HepG2 (cell line): ENCODE measurements around the gene SMIM12. TPM values are rescaled to one million over a fixed set of nuclear protein-coding genes. Genes with fewer than 3 reads are reported as not detected.

Source experiments
- CBFB ChIP-seq: sonication (generic); formaldehyde crosslinking; IDR thresholded peaks from 2 replicates; pipeline ENCODE4 v1.4.0; 2020; ENCODE audit warnings: missing genetic modification reagents
- CERS6 ChIP-seq: sonication (generic); formaldehyde crosslinking; IDR thresholded peaks from 2 replicates; pipeline ENCODE4 v1.5.0; 2020; ENCODE audit warnings: missing genetic modification reagents
- NCOA1 ChIP-seq: sonication (generic); formaldehyde crosslinking; IDR thresholded peaks from 2 replicates; pipeline ENCODE4 v1.9.0; 2021; ENCODE audit warnings: missing genetic modification reagents
- NCOA5 ChIP-seq: sonication (generic); formaldehyde crosslinking; IDR thresholded peaks from 2 replicates; pipeline ENCODE4 v1.4.0; 2020; ENCODE audit warnings: missing genetic modification reagents
- PRDM15 ChIP-seq: sonication (generic); formaldehyde crosslinking; IDR thresholded peaks from 2 replicates; pipeline ENCODE4 v1.4.0; 2020; ENCODE audit warnings: missing genetic modification reagents
- SIX4 ChIP-seq: sonication (generic); formaldehyde crosslinking; IDR thresholded peaks from 2 replicates; pipeline ENCODE4 v1.4.0; 2020; ENCODE audit warnings: missing genetic modification reagents
- YY1 ChIP-seq: IDR thresholded peaks from 2 replicates; pipeline ENCODE4 v1.6.1; 2011; ENCODE audit warnings: low read length, low read depth, moderate library complexity, mild to moderate bottlenecking; ENCODE audit not compliant: insufficient read depth, insufficient replicate concordance
- ZBED4 ChIP-seq: sonication (generic); formaldehyde crosslinking; IDR thresholded peaks from 2 replicates; pipeline ENCODE4 v1.4.0; 2020; ENCODE audit warnings: missing genetic modification reagents, borderline replicate concordance
- ZBTB49 ChIP-seq: sonication (generic); formaldehyde crosslinking; IDR thresholded peaks from 2 replicates; pipeline ENCODE4 v1.4.0; 2020; ENCODE audit warnings: missing genetic modification reagents, borderline replicate concordance
- ZNF446 ChIP-seq: sonication (generic); formaldehyde crosslinking; IDR thresholded peaks from 2 replicates; pipeline ENCODE4 v1.5.0; 2020; ENCODE audit warnings: mild to moderate bottlenecking, missing genetic modification reagents
- ZNF557 ChIP-seq: sonication (generic); formaldehyde crosslinking; IDR thresholded peaks from 2 replicates; pipeline ENCODE4 v1.4.0; 2020; ENCODE audit warnings: missing genetic modification reagents
- ZNF7 ChIP-seq: IDR thresholded peaks from 2 replicates; pipeline ENCODE4 v1.6.1; 2016; ENCODE audit warnings: missing biosample characterization, missing genetic modification reagents
- polyA plus RNA-seq, 8 experiments: library from polyadenylated mRNA; depleted of rRNA in 3 of 8; stranded (reverse) in 7 of 8; unstranded in 1 of 8; fragments of >200 nt; fragmentation: Illumina TruSeq in 4 of 8; extraction: Trizol in 4 of 8; gene quantifications; 2 replicates each; pipeline versions ENCODE4 v1.2.1 to v1.2.3, GENCODE V29; 2011 to 2016; ENCODE audit warnings: low read depth in 4 of 8, missing spikeins in 1 of 8, mixed read lengths in 1 of 8; ENCODE audit not compliant: insufficient read depth in 1 of 8
- total RNA-seq, 5 experiments: library from RNA; depleted of rRNA; stranded (reverse); fragments of >200 nt; fragmentation: Illumina TruSeq; extraction: Trizol; gene quantifications; 2 replicates each; pipeline ENCODE4 v1.2.3, GENCODE V29; 2016; ENCODE audit warnings: low read depth in 1 of 5

Gene SMIM12
- total and polyA plus RNA-seq, 2 of the 13 experiments (the other 11 are each of a cell fraction or from before 2014, with no cell fraction given), result 20.1 to 41.3 TPM

- peak; percentile 36 for TF ChIP-seq YY1
- no peak for TF ChIP-seq ZNF446 (CRISPR knock-in tag)
- TF ChIP-seq SIX4 (CRISPR knock-in tag), result 0 out of 2 replicates have a peak, but pooled peaks have one; percentile 35
- TF ChIP-seq NCOA1 (CRISPR knock-in tag), result no peak
- TF ChIP-seq ZBTB49, result no peak
- no peak for TF ChIP-seq NCOA5 (CRISPR knock-in tag)
- peak; percentile 100 for TF ChIP-seq ZNF7 (CRISPR knock-in tag)
- no peak; the same call in 1 of the 2 replicates for TF ChIP-seq ZBED4
- no peak for TF ChIP-seq CERS6 (CRISPR knock-in tag)
- no peak for TF ChIP-seq CBFB
- no peak for TF ChIP-seq PRDM15
- no peak for TF ChIP-seq ZNF557 (CRISPR knock-in tag)
Observed at GRCh38 chr1:34852677-34853217, 6.8 kb downstream of the SMIM12 start (continued).
